ENCODE data around the gene IMPA2. TPM values are rescaled to one million over a fixed set of nuclear protein-coding genes. Genes with fewer than 3 reads are reported as not detected.

The IMPA2 gene
- total RNA-seq, 1 experiment from 2014 or later: 37.6 TPM

GRCh38 chr18:11991021-11991795 lies 9.9 kb downstream of the IMPA2 start:
- intact Hi-C loops (cut with micrococcal nuclease; ENCODE audit: unreplicated experiment): no loop called here
- CTCF ChIA-PET: no interaction called here

GRCh38 chr18:11992096-11992790 lies 10.9 kb downstream of the IMPA2 start:
- ATAC-seq (no peak), DNase-seq (ENCODE audit: low read depth, low spot score) (no peak)
- no TSS peak for BruUV-seq (replicated peaks)
- Histone ChIP-seq H3K4me3 (ENCODE audit: low read depth in 2 of 2, low read length in 2 of 2) (no peak overlapping the region), H3K36me3 (ENCODE audit: control insufficient read depth, insufficient read depth, low read length) (no peaks in the 10 kb centered on the region), H3K9me3 (ENCODE audit: control insufficient read depth, insufficient read depth, low read depth, low read length) (no peaks in the 10 kb centered on the region), H3K27me3 (ENCODE audit: control insufficient read depth, insufficient read depth, low read length) (no peaks in the 10 kb centered on the region), H3K4me1 (ENCODE audit: control insufficient read depth, insufficient read depth, low read length) (peaks cover 8% of the 10 kb centered on the region; the same call in 1 of the 2 replicates), H3K27ac (ENCODE audit: low read length) (no peak overlapping the region)
- CTCF ChIA-PET: no interaction called here
- intact Hi-C loops (cut with micrococcal nuclease; ENCODE audit: unreplicated experiment) (no loop called here), in situ Hi-C loops (cut with HindIII; ENCODE audit: low pct_unique_long_range_greater_than_20kb, low sequenced_read_pairs) (no loop called here)
- TF ChIP-seq TCF7L2 (IDR thresholded peaks at IDR 0.05; ENCODE audit: low read depth, low read length) (no peak), SIN3A (IDR thresholded peaks at IDR 0.05; ENCODE audit: borderline replicate concordance, insufficient read depth, low read depth, low read length) (no peak), REST (IDR thresholded peaks at IDR 0.05; ENCODE audit: insufficient read depth in 1 of 2, low read depth in 2 of 2, low read length in 1 of 2) (no peak), POLR2AphosphoS5 (IDR thresholded peaks at IDR 0.05; ENCODE audit: low read depth, low read length) (no peak)
- TF ChIP-seq, protein P1, sequence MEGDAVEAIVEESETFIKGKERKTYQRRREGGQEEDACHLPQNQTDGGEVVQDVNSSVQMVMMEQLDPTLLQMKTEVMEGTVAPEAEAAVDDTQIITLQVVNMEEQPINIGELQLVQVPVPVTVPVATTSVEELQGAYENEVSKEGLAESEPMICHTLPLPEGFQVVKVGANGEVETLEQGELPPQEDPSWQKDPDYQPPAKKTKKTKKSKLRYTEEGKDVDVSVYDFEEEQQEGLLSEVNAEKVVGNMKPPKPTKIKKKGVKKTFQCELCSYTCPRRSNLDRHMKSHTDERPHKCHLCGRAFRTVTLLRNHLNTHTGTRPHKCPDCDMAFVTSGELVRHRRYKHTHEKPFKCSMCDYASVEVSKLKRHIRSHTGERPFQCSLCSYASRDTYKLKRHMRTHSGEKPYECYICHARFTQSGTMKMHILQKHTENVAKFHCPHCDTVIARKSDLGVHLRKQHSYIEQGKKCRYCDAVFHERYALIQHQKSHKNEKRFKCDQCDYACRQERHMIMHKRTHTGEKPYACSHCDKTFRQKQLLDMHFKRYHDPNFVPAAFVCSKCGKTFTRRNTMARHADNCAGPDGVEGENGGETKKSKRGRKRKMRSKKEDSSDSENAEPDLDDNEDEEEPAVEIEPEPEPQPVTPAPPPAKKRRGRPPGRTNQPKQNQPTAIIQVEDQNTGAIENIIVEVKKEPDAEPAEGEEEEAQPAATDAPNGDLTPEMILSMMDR (IDR thresholded peaks at IDR 0.05): no peak
- POLR2A ChIA-PET: no interaction called here

More at GRCh38 chr18:11991021-11991795, 9.9 kb downstream of the IMPA2 start:
- no peaks in the 10 kb centered on the region for H3K27me3 ChIP-seq (ENCODE audit: control insufficient read depth, insufficient read depth, low read length)
- DNase-seq (ENCODE audit: low read depth, low spot score) (no peak), ATAC-seq (no peak)
- BruUV-seq (replicated peaks): no TSS peak
- TF ChIP-seq TCF7L2 (IDR thresholded peaks at IDR 0.05; ENCODE audit: low read depth, low read length): no peak
- TF ChIP-seq POLR2AphosphoS5 (IDR thresholded peaks at IDR 0.05; ENCODE audit: low read depth, low read length): no peak
- TF ChIP-seq SIN3A (IDR thresholded peaks at IDR 0.05; ENCODE audit: borderline replicate concordance, insufficient read depth, low read depth, low read length): no peak
- no peak for TF ChIP-seq REST (IDR thresholded peaks at IDR 0.05; ENCODE audit: insufficient read depth in 1 of 2, low read depth in 2 of 2, low read length in 1 of 2)
- TF ChIP-seq, protein P1 (IDR thresholded peaks at IDR 0.05): no peak
- H3K4me1 ChIP-seq (ENCODE audit: control insufficient read depth, insufficient read depth, low read length): peaks cover 8% of the 10 kb centered on the region; the same call in 1 of the 2 replicates
- H3K36me3 ChIP-seq (ENCODE audit: control insufficient read depth, insufficient read depth, low read length): no peaks in the 10 kb centered on the region
- no peaks in the 10 kb centered on the region for H3K9me3 ChIP-seq (ENCODE audit: control insufficient read depth, insufficient read depth, low read depth, low read length)
- POLR2A ChIA-PET: interaction anchor here (0.6 kb wide), 1 partner anchor 286 kb away, joined by 3 read pairs; no protein-coding TSS in a partner anchor
- H3K4me3 ChIP-seq (ENCODE audit: low read depth in 2 of 2, low read length in 2 of 2): no peak overlapping the region
- in situ Hi-C loops (cut with HindIII; ENCODE audit: low pct_unique_long_range_greater_than_20kb, low sequenced_read_pairs): no loop called here
- H3K27ac ChIP-seq (ENCODE audit: low read length): no peak overlapping the region
